ENCODE results near the gene PRKAG2.
A peak's percentile ranks its signal among the peaks of the same experiment; 100 is the strongest.

PRKAG2 gene

GRCh38 chr7:151518105-151518946, 358.6 kb downstream of the PRKAG2 start:
- peak overlapping the region; percentile 99 for H3K27ac ChIP-seq
- CTCF ChIA-PET: no interaction called here
- POLR2A ChIA-PET (ENCODE audit: low non-redundant PET): no interaction called here
- DNase-seq (ENCODE audit: low spot score): no peak
- TF ChIP-seq, protein P1, sequence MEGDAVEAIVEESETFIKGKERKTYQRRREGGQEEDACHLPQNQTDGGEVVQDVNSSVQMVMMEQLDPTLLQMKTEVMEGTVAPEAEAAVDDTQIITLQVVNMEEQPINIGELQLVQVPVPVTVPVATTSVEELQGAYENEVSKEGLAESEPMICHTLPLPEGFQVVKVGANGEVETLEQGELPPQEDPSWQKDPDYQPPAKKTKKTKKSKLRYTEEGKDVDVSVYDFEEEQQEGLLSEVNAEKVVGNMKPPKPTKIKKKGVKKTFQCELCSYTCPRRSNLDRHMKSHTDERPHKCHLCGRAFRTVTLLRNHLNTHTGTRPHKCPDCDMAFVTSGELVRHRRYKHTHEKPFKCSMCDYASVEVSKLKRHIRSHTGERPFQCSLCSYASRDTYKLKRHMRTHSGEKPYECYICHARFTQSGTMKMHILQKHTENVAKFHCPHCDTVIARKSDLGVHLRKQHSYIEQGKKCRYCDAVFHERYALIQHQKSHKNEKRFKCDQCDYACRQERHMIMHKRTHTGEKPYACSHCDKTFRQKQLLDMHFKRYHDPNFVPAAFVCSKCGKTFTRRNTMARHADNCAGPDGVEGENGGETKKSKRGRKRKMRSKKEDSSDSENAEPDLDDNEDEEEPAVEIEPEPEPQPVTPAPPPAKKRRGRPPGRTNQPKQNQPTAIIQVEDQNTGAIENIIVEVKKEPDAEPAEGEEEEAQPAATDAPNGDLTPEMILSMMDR (conservative IDR thresholded peaks at IDR 0.05; ENCODE audit: low read depth): no peak

DNA sequence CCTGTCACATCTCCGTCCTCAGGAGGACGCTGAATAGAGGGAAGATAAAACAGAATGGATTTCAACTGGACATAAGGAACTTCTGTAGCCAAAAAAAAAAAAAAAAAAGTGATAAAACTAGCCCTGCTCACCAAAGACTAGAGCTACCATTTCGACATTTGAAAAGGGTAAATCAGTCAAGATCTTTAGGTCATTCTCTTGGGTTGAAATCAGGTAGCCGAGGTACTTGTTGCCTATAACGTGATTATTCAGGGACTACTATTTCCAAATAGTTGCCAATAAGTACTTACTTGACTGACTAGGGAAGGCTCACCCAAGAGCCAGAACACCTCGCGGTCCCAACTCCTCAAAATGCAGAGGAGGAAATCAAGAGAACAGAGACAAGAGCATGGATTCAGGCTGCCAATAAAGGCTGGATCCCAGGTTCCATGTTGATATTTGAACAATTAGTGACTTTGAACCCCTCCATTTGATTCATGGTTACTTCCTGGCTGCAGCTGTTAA, 359.3 kb downstream of the PRKAG2 start:
- POLR2A ChIA-PET (ENCODE audit: low non-redundant PET): no interaction called here
- TF ChIP-seq, protein P1 (conservative IDR thresholded peaks at IDR 0.05; ENCODE audit: low read depth): no peak
- CTCF ChIA-PET: no interaction called here
- DNase-seq (ENCODE audit: low spot score): no peak
- peak overlapping the region; percentile 99 for H3K27ac ChIP-seq

DNA sequence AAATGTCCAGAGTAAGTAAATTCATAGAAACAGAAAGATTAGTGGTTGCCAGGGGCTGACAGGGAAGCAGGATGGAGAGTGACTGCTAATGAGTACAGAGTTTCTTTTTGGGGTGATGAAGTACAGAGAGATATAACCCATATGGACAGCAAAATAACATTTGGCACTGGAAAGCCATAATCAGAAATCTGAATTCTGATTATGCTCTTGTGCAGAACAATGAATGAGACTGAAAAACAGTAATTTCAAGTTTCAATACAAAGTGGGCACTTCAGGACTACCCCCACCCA, 361.7 kb downstream of the PRKAG2 start:
- TF ChIP-seq, protein P1 (conservative IDR thresholded peaks at IDR 0.05; ENCODE audit: low read depth): no peak
- H3K27ac ChIP-seq: no peak overlapping the region
- CTCF ChIA-PET: no interaction called here

GRCh38 chr7:151514461-151515275, 362.2 kb downstream of the PRKAG2 start:
- ChIA-PET POLR2A (ENCODE audit: low non-redundant PET) (interaction anchor here (0.6 kb wide), 1 partner anchor 13 kb away, joined by 3 read pairs; no protein-coding TSS in a partner anchor), CTCF (interaction anchor here (0.6 kb wide), 1 partner anchor 65 kb away, joined by 3 read pairs; no protein-coding TSS in a partner anchor)
- no peak overlapping the region for H3K27ac ChIP-seq
- TF ChIP-seq, protein P1 (conservative IDR thresholded peaks at IDR 0.05; ENCODE audit: low read depth): no peak
- no peak for DNase-seq (ENCODE audit: low spot score)

More for the DNA sequence above, 361.7 kb downstream of the PRKAG2 start:
- no peak for DNase-seq (ENCODE audit: low spot score)
- POLR2A ChIA-PET (ENCODE audit: low non-redundant PET): interaction anchor here (0.6 kb wide), 1 partner anchor 13 kb away, joined by 3 read pairs; no protein-coding TSS in a partner anchor

- ChIA-PET POLR2A (ENCODE audit: low non-redundant PET) (no interaction called here), CTCF (no interaction called here)
- TF ChIP-seq, protein P1 (conservative IDR thresholded peaks at IDR 0.05; ENCODE audit: low read depth): no peak
- no peak for DNase-seq (ENCODE audit: low spot score)
- H3K27ac ChIP-seq: no peak overlapping the region
These were observed 363.8 kb downstream of the PRKAG2 start for GRCh38 chr7:151513133-151513532.

GRCh38 chr7:151512353-151512752, 364.6 kb downstream of the PRKAG2 start:
- TF ChIP-seq, protein P1 (conservative IDR thresholded peaks at IDR 0.05; ENCODE audit: low read depth): no peak
- ChIA-PET CTCF (interaction anchor here (0.6 kb wide), 1 partner anchor 184 kb away, joined by 3 read pairs; no protein-coding TSS in a partner anchor), POLR2A (ENCODE audit: low non-redundant PET) (no interaction called here)
- no peak overlapping the region for H3K27ac ChIP-seq
- no peak for DNase-seq (ENCODE audit: low spot score)

All from RWPE1 (cell line).